Liver (tissue), 9 donors: ENCODE measurements around the gene SMYD1. TPM values are rescaled to one million over a fixed set of nuclear protein-coding genes. Genes with fewer than 3 reads are reported as not detected.

ENCODE experiments used
- DNase-seq: peaks from one replicate; pipeline ENCODE4 v3.0.0-alpha.2; 2017; ENCODE audit warnings: low spot score
- H3K27ac ChIP-seq, 2 donors: one replicate each; pipeline ENCODE4 v1.7.0; 2013; ENCODE audit warnings: inconsistent platforms in 2 of 2, low read length in 2 of 2, control low read depth in 1 of 2, low read depth in 1 of 2, mild to moderate bottlenecking in 1 of 2
- H3K27me3 ChIP-seq, 4 donors: one replicate each; pipeline versions ENCODE4 v1.6.1 to v1.7.0; 2013; ENCODE audit warnings: low read length in 3 of 4, inconsistent platforms in 1 of 4, mild to moderate bottlenecking in 1 of 4, moderate library complexity in 1 of 4; ENCODE audit not compliant: control insufficient read depth in 4 of 4, insufficient read depth in 4 of 4
- H3K36me3 ChIP-seq, 4 donors: one replicate each; pipeline versions ENCODE4 v1.6.1 to v1.7.0; 2013; ENCODE audit warnings: low read length in 3 of 4, mild to moderate bottlenecking in 3 of 4, low read depth in 1 of 4, moderate library complexity in 1 of 4; ENCODE audit not compliant: control insufficient read depth in 4 of 4, insufficient read depth in 3 of 4
- H3K4me1 ChIP-seq, 4 donors: one replicate each; pipeline versions ENCODE4 v1.6.1 to v1.7.0; 2013; ENCODE audit warnings: low read length in 3 of 4, mild to moderate bottlenecking in 3 of 4, moderate library complexity in 1 of 4; ENCODE audit not compliant: control insufficient read depth in 4 of 4, insufficient read depth in 4 of 4
- H3K4me3 ChIP-seq, 3 donors: one replicate each; pipeline versions ENCODE4 v1.6.1 to v1.7.0; 2013; ENCODE audit warnings: low read length in 3 of 3, control low read depth in 1 of 3, low read depth in 1 of 3, mild to moderate bottlenecking in 1 of 3
- H3K9ac ChIP-seq, 2 donors: one replicate each; pipeline ENCODE4 v1.7.0; 2013; ENCODE audit warnings: low read length in 2 of 2, mild to moderate bottlenecking in 2 of 2, moderate library complexity in 2 of 2, control low read depth in 1 of 2, low read depth in 1 of 2
- H3K9me3 ChIP-seq, 4 donors: one replicate each; pipeline versions ENCODE4 v1.6.1 to v1.7.0; 2013; ENCODE audit warnings: low read length in 3 of 4; ENCODE audit not compliant: control insufficient read depth in 4 of 4
- EGR1 ChIP-seq, 2 donors: IDR thresholded peaks; 2 replicates each; pipeline ENCODE4 v1.6.1; 2016 to 2018; ENCODE audit warnings: antibody characterized with exemption in 2 of 2, low read depth in 2 of 2
- FOXA1 ChIP-seq: IDR thresholded peaks from 2 replicates; pipeline ENCODE4 v1.6.1; 2016; ENCODE audit warnings: antibody characterized with exemption
- FOXA2 ChIP-seq: IDR thresholded peaks from 2 replicates; pipeline ENCODE4 v1.6.1; 2016; ENCODE audit warnings: antibody characterized with exemption
- GABPA ChIP-seq, 2 donors: IDR thresholded peaks in 1 of 2; conservative IDR thresholded peaks in 1 of 2; 2 replicates each; pipeline ENCODE4 v1.6.1; 2016; ENCODE audit warnings: antibody characterized with exemption in 2 of 2, mild to moderate bottlenecking in 1 of 2, moderate library complexity in 1 of 2
- HNF4A ChIP-seq, 2 donors: conservative IDR thresholded peaks; 2 replicates each; pipeline ENCODE4 v1.6.1; 2016; ENCODE audit warnings: antibody characterized with exemption in 2 of 2, mild to moderate bottlenecking in 2 of 2
- JUND ChIP-seq, 2 donors: IDR thresholded peaks; 2 replicates each; pipeline ENCODE4 v1.6.1; 2016; ENCODE audit warnings: antibody characterized with exemption in 2 of 2
- NR2F2 ChIP-seq: IDR thresholded peaks from 2 replicates; pipeline ENCODE4 v1.6.1; 2016; ENCODE audit warnings: antibody characterized with exemption
- RAD21 ChIP-seq, 2 donors: IDR thresholded peaks; 2 replicates each; pipeline ENCODE4 v1.6.1; 2016; ENCODE audit warnings: antibody characterized with exemption in 2 of 2, mild to moderate bottlenecking in 2 of 2
- RXRA ChIP-seq, 2 donors: IDR thresholded peaks; 2 replicates each; pipeline ENCODE4 v1.6.1; 2017 to 2018; ENCODE audit warnings: antibody characterized with exemption in 2 of 2, mild to moderate bottlenecking in 1 of 2
- SP1 ChIP-seq: IDR thresholded peaks from 2 replicates; pipeline ENCODE4 v1.6.1; 2018; ENCODE audit warnings: antibody characterized with exemption, mild to moderate bottlenecking
- TAF1 ChIP-seq: conservative IDR thresholded peaks from 2 replicates; pipeline ENCODE4 v1.6.1; 2016; ENCODE audit warnings: antibody characterized with exemption, mild to moderate bottlenecking
- YY1 ChIP-seq: IDR thresholded peaks from 2 replicates; pipeline ENCODE4 v1.6.1; 2016; ENCODE audit warnings: antibody characterized with exemption, mild to moderate bottlenecking
- WGBS: extraction: QIAGEN DNeasy Blood & Tissue Kit; methylation state at CpG from one replicate; pipeline ENCODE4 v1.1.7; 2013; 5-methylcytosine and 5-hydroxymethylcytosine counted together
- polyA plus RNA-seq, 2 donors: library from polyadenylated mRNA; stranded (reverse) in 1 of 2; unstranded in 1 of 2; fragments of 200-250 nt in 1 of 2; fragments of >200 nt in 1 of 2; fragmentation: Nextera tagmentation in 1 of 2; extraction: Ambion mirVana in 1 of 2; gene quantifications; one replicate each; pipeline versions ENCODE4 v1.2.1 to v1.2.3, GENCODE V29; 2013 to 2015
- total RNA-seq, 2 donors: library from RNA; depleted of rRNA; stranded (reverse); fragments of >200 nt; gene quantifications; one replicate each; pipeline ENCODE4 v1.2.3, GENCODE V29; 2014
- TF ChIP-seq, protein P1 (sequence below): IDR thresholded peaks from 2 replicates; pipeline ENCODE4 v1.6.1; 2016; ENCODE audit warnings: antibody characterized with exemption
- TF ChIP-seq, protein P2 (sequence below): IDR thresholded peaks from 2 replicates; pipeline ENCODE4 v1.6.1; 2016; ENCODE audit warnings: antibody characterized with exemption, mild to moderate bottlenecking
- TF ChIP-seq, protein P3 (sequence below): fragments of 150-350 bp; IDR thresholded peaks from 2 replicates; pipeline ENCODE4 v1.5.1; 2017; ENCODE audit warnings: improper control_type of control experiment, low read depth, low read length; ENCODE audit not compliant: missing input control
- TF ChIP-seq, protein P4 (sequence below): IDR thresholded peaks from 2 replicates; pipeline ENCODE4 v1.6.1; 2016; ENCODE audit warnings: antibody characterized with exemption
- TF ChIP-seq, protein P5 (sequence below): IDR thresholded peaks from 2 replicates; pipeline ENCODE4 v1.6.1; 2016; ENCODE audit warnings: antibody characterized with exemption
- donor health status: healthy.
- donor health status: healthy.
- donor health status: healthy.
- donor health status: healthy.
- donor health status: healthy.

SMYD1 gene
- total and polyA plus RNA-seq, 4 donors = not detected

DNA sequence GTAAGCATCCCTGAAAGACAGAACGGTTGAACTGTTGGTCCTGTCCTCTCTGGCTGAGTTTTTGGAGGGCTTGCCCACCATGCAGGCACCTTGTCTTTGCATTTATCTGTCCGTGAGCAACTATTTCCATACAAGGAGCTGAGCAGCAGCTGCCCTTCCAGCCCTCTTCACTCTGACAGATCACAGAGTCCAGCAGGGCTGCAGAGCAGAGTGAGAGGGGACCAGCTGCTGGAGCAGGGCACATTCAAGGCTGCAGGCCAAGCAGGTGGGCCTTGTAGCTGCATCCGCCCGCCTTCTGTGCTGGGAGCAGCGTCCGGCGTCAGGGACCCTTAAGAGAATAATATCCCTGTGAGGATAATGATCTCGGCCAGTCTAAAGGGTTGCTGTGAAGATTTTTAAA, 9.5 kb downstream of the SMYD1 start:
- TF ChIP-seq FOXA2 (no peak), RAD21 (IDR thresholded peaks at IDR 0.05) (no peak), JUND (IDR thresholded peaks at IDR 0.05) (no peak), RXRA (IDR thresholded peaks at IDR 0.05) (no peak), NR2F2 (no peak), TAF1 (no peak), FOXA1 (no peak), HNF4A (conservative IDR thresholded peaks at IDR 0.05) (no peak), EGR1 (IDR thresholded peaks at IDR 0.05; ENCODE audit: low read depth in 2 of 2) (no peak)
- TF ChIP-seq, protein P1, sequence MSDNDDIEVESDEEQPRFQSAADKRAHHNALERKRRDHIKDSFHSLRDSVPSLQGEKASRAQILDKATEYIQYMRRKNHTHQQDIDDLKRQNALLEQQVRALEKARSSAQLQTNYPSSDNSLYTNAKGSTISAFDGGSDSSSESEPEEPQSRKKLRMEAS = no peak
- TF ChIP-seq, protein P2, sequence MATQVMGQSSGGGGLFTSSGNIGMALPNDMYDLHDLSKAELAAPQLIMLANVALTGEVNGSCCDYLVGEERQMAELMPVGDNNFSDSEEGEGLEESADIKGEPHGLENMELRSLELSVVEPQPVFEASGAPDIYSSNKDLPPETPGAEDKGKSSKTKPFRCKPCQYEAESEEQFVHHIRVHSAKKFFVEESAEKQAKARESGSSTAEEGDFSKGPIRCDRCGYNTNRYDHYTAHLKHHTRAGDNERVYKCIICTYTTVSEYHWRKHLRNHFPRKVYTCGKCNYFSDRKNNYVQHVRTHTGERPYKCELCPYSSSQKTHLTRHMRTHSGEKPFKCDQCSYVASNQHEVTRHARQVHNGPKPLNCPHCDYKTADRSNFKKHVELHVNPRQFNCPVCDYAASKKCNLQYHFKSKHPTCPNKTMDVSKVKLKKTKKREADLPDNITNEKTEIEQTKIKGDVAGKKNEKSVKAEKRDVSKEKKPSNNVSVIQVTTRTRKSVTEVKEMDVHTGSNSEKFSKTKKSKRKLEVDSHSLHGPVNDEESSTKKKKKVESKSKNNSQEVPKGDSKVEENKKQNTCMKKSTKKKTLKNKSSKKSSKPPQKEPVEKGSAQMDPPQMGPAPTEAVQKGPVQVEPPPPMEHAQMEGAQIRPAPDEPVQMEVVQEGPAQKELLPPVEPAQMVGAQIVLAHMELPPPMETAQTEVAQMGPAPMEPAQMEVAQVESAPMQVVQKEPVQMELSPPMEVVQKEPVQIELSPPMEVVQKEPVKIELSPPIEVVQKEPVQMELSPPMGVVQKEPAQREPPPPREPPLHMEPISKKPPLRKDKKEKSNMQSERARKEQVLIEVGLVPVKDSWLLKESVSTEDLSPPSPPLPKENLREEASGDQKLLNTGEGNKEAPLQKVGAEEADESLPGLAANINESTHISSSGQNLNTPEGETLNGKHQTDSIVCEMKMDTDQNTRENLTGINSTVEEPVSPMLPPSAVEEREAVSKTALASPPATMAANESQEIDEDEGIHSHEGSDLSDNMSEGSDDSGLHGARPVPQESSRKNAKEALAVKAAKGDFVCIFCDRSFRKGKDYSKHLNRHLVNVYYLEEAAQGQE = no peak
- TF ChIP-seq, protein P3, sequence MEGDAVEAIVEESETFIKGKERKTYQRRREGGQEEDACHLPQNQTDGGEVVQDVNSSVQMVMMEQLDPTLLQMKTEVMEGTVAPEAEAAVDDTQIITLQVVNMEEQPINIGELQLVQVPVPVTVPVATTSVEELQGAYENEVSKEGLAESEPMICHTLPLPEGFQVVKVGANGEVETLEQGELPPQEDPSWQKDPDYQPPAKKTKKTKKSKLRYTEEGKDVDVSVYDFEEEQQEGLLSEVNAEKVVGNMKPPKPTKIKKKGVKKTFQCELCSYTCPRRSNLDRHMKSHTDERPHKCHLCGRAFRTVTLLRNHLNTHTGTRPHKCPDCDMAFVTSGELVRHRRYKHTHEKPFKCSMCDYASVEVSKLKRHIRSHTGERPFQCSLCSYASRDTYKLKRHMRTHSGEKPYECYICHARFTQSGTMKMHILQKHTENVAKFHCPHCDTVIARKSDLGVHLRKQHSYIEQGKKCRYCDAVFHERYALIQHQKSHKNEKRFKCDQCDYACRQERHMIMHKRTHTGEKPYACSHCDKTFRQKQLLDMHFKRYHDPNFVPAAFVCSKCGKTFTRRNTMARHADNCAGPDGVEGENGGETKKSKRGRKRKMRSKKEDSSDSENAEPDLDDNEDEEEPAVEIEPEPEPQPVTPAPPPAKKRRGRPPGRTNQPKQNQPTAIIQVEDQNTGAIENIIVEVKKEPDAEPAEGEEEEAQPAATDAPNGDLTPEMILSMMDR = no peak
- TF ChIP-seq, protein P4, sequence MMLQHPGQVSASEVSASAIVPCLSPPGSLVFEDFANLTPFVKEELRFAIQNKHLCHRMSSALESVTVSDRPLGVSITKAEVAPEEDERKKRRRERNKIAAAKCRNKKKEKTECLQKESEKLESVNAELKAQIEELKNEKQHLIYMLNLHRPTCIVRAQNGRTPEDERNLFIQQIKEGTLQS = no peak
- TF ChIP-seq, protein P5, sequence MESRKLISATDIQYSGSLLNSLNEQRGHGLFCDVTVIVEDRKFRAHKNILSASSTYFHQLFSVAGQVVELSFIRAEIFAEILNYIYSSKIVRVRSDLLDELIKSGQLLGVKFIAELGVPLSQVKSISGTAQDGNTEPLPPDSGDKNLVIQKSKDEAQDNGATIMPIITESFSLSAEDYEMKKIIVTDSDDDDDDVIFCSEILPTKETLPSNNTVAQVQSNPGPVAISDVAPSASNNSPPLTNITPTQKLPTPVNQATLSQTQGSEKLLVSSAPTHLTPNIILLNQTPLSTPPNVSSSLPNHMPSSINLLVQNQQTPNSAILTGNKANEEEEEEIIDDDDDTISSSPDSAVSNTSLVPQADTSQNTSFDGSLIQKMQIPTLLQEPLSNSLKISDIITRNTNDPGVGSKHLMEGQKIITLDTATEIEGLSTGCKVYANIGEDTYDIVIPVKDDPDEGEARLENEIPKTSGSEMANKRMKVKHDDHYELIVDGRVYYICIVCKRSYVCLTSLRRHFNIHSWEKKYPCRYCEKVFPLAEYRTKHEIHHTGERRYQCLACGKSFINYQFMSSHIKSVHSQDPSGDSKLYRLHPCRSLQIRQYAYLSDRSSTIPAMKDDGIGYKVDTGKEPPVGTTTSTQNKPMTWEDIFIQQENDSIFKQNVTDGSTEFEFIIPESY = no peak
- Histone ChIP-seq H3K4me1 (no peaks in the 10 kb centered on the region), H3K36me3 (no peaks in the 10 kb centered on the region), H3K9me3 (no peaks in the 10 kb centered on the region), H3K27me3 (no peaks in the 10 kb centered on the region), H3K27ac (no peak overlapping the region), H3K4me3 (no peak overlapping the region), H3K9ac (no peak overlapping the region)
- DNase-seq = no peak
- WGBS = 94% methylated on average over 8 of the region's 8 CpGs

DNA sequence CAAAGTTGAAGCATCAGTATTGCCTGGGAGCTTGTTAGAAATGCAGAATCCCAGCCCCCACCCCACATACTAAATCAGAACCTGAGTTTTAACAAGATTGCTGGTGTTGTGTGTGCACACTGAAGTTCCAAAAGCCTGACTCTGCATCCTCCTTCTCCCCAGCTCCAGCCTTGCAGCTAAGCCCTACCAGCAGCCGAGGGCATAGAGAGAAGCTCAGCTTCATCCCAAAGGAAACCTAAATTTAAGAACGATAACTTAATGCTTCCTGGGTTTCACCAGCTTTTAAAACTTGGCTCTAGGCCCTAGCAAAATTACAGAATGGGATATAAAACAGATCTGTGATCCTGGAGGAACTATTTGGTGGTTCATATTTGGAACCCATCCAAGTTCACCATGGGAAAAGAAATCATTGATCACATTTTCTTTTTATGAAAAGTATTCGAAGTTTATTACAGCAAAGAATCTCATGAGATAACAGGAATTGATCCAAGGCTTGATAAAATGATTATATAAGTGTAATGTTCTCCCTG, 11.1 kb downstream of the SMYD1 start:
- H3K4me1 ChIP-seq = no peaks in the 10 kb centered on the region
- H3K4me3 ChIP-seq = no peak overlapping the region
- no peak for DNase-seq
- H3K36me3 ChIP-seq = no peaks in the 10 kb centered on the region
- 59% methylated on average over 3 of the region's 3 CpGs for WGBS
- no peak overlapping the region for H3K27ac ChIP-seq
- H3K9ac ChIP-seq = no peak overlapping the region
- no peaks in the 10 kb centered on the region for H3K9me3 ChIP-seq
- no peaks in the 10 kb centered on the region for H3K27me3 ChIP-seq
- no peak for TF ChIP-seq HNF4A (conservative IDR thresholded peaks at IDR 0.05)
- no peak for TF ChIP-seq FOXA2
- TF ChIP-seq NR2F2 = no peak
- TF ChIP-seq JUND (IDR thresholded peaks at IDR 0.05) = no peak
- no peak for TF ChIP-seq SP1
- no peak for TF ChIP-seq TAF1
- TF ChIP-seq YY1 = no peak
- TF ChIP-seq, protein P5 = no peak
- TF ChIP-seq, protein P2 = no peak
- no peak for TF ChIP-seq EGR1 (IDR thresholded peaks at IDR 0.05; ENCODE audit: low read depth in 2 of 2)
- TF ChIP-seq GABPA (IDR thresholded peaks at IDR 0.05 in 1 of 2, conservative IDR thresholded peaks at IDR 0.05 in 1 of 2) = no peak
- TF ChIP-seq FOXA1 = no peak
- TF ChIP-seq, protein P4 = no peak
